AG08395 (cell line): Measurements from ENCODE around the gene MMP2.
A peak's percentile ranks its signal among the peaks of the same experiment; 100 is the strongest.

Experiments used
- DNase-seq: peaks from one replicate; pipeline ENCODE4 v3.0.0; 2012; ENCODE audit warnings: mixed read lengths, low spot score

Gene MMP2

GRCh38 chr16:55515111-55515510 is 36.1 kb downstream of the MMP2 start:
- DNase-seq = no peak

GRCh38 chr16:55521792-55522191 is 42.8 kb downstream of the MMP2 start:
- DNase-seq = no peak

GRCh38 chr16:55526441-55526840 is 47.4 kb downstream of the MMP2 start:
- no peak for DNase-seq

GRCh38 chr16:55527885-55528284 is 48.9 kb downstream of the MMP2 start:
- no peak for DNase-seq

- DNase-seq = peak; percentile 8
Measured at GRCh38 chr16:55529018-55529417, 50.0 kb downstream of the MMP2 start.

GRCh38 chr16:55530316-55530856 is 51.4 kb downstream of the MMP2 start:
- DNase-seq = no peak

GRCh38 chr16:55532227-55532626 is 53.2 kb downstream of the MMP2 start:
- peak; percentile 10 for DNase-seq

GRCh38 chr16:55534756-55535155 is 55.8 kb downstream of the MMP2 start:
- DNase-seq = no peak

GRCh38 chr16:55539049-55539448 is 60.1 kb downstream of the MMP2 start:
- DNase-seq = no peak

- DNase-seq = no peak
Measured at GRCh38 chr16:55539488-55539887, 60.5 kb downstream of the MMP2 start.

- no peak for DNase-seq
Measured at GRCh38 chr16:55540221-55540620, 61.2 kb downstream of the MMP2 start.

GRCh38 chr16:55542459-55543082 is 63.6 kb downstream of the MMP2 start:
- DNase-seq = peak; percentile 55

- peak; percentile 14 for DNase-seq
Measured at GRCh38 chr16:55543472-55543871, 64.5 kb downstream of the MMP2 start.

- peak; percentile 56 for DNase-seq
Measured at GRCh38 chr16:55552621-55553020, 73.6 kb downstream of the MMP2 start.

GRCh38 chr16:55555436-55555835 is 76.4 kb downstream of the MMP2 start:
- DNase-seq = peak; percentile 32
